Hematopoietic multipotent progenitor cell treated with erythropoietin and hydrocortisone succinate and interleukin-3 and kit ligand, for 15 days (in vitro differentiated cells): ENCODE results near the gene RAET1G.
A peak's percentile ranks its signal among the peaks of the same experiment; 100 is the strongest.
"Not testable (repeated sequence)": the region's sequence is repeated elsewhere in the genome, so short reads cannot be mapped to it uniquely, and the experiment has no call there.

Experiments used
- DNase-seq: peaks from one replicate; pipeline ENCODE4 v3.0.0-alpha.2; 2015; ENCODE audit warnings: low spot score

The RAET1G gene

DNA sequence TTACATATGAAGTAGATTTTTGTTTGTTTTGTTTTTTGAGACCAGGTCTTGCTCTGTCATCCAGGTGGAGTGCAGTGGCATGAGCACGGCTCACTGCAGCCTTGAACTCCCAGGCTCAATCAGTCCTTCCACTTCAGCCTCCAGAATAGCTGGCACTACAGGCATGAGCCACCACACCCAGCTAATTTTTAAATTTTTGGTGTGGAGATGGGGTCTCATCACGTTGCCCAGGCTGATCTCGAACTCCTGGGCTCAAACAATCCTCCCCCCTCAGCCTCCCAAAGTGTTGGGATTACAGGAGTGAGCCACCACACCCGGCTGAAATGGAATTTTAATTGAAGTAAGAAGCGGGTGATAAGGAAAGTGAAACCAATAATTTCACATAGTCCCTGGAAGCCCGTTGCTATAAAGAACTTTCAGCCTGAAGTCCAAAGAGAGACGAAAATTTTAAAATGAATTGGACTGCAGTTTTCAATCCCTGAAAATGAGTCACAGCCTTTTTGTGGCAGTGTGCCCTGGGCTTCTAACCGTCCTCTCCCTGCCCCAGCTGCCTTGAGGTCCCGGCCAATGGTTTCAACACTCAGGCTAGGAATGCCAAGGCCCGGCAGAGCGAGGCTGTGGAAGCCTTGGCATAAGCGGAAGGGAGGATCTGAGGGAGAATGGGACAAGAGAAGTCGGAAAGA is 25.8 kb downstream of the RAET1G start:
- no peak for DNase-seq

DNA sequence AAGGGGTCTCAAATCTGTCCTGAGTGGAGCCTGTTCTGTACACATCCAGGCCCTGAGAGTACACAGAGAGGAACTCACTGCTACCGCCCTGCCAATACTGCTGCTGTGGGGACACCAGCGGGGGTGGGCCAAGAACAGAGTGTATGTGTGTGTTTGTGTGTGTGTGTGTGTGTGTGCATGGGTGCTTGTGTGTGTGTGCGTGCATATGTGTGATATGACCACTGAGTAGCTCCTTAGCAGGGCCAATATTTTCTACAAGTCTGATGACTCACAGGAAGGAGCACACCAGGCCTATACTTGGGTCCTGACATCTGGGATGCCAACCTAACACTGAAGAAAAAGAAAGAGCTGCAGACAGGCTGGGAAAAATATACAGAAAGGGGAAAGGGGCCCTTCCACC is 26.4 kb downstream of the RAET1G start:
- DNase-seq = no peak

DNA sequence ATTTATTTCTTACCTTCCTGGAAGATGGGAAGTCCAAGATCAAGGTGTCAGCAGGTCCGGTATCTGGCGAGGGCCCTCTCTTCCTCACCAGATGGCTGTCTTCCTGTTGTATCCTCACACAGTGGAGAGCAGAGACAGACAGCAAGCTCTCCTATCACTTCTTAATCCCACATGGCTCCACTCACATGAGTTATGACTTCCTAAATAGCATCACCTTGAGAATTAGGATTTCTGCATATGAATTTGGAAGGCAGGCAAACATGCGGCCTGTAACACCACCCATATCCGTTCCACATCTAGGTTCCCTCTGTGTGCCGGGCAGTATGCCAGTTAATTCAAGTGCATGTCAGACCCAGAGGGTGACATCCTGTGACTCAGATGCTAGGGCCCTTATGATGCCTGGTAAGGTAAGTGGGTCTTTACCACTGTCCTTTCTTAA is 27.1 kb downstream of the RAET1G start:
- peak; percentile 49 for DNase-seq

DNA sequence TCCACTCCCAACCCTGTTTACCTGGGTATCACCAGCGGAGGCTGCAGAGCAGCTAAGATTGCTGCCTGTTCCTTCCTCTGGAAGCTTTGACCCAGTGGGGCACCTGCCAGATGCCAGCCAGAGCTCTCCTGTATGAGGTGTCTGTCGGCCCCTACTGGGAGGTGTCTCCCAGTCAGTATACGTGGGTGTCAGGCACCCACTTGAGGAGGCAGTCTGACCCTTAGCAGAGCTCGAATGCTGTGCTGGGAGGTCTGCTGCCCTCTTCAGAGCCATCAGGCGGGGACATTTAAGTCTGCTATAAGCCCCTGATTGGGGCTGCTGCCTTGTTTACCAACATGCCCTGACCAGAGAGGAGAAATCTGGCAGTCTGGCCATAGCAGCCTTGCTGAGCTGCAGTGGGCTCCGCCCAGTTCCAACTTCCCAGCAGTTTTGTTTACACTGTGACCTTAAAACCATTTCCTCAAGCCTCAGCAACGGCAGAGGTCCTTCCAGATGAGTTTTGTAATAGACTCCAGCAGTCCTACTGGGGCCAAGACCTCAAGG is 27.8 kb downstream of the RAET1G start:
- no peak for DNase-seq

DNA sequence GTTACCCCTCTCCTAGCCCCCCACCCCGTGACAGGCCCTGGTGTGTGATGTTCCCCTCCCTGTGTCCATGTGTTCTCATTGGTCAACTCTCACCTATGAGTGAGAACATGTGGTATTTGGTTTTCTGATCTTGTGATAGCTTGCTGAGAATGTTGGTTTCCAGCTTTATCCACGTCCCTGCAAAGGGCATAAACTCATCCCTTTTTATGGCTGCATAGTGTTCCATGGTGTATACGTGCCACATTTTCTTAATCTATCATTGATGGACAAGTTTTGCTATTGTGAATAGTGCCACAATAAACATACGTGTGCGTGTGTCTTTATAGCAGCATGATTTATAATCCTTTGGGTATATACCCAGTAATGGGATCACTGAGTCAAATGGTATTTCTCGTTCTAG is 31.1 kb downstream of the RAET1G start:
- DNase-seq = not testable (repeated sequence)

DNA sequence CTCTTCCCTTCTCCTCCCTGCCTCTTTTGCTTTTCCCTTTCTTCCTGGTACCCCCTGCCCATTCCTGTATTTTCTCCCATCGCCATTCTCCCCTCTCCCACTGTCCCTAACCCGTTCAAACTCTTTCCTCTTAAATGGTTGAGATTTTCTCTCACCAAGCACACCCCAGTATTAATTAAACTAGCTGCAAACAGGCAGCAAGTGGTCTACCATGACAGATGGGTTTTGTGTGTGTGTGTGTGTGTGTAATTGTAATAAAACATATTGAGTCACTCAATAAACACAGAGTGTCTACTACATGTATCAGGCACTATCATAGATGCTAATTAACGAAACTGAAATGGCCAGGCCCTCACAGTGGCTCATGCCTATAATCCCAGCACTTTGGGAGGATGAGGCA is 31.7 kb downstream of the RAET1G start:
- DNase-seq = no peak

DNA sequence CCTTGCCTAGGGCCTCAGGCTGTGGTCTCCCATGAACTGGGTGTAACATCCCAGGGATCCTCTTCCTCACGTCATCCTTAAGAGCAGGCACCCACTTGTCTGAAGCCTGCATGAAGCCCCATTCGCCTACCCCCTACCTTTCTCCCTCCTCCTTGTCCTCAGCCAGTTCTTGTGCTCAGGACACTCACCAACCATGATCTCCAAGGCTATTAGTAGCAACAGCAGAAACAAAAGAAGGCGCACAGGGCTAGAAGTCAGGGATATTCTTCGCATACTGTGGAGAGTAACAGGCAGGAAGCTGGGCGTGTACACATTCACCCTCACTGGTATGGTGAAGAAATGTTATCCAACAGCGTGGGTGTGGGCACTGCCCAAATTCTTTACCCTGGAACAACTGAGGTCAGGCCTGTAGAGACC is 32.3 kb downstream of the RAET1G start:
- no peak for DNase-seq

DNA sequence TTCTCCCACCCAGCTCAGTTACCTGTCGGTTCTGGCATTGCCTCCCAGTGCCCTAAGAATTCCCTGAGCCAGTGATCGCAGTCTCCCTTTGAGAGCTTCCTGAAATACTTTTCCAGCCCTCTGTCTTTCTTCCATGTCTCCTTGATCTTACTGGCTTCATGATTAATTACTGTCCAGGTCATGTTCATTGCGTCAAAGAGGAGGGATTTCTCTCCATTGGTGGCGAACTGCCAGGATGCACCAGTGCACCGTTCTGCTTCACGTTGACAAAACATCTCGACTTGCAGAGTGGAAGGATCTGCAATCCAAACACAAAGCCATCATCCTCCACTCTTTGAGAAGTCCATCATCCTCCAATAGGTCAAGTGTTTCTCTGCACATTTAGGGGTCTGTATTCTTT is 33.6 kb downstream of the RAET1G start:
- no peak for DNase-seq

DNA sequence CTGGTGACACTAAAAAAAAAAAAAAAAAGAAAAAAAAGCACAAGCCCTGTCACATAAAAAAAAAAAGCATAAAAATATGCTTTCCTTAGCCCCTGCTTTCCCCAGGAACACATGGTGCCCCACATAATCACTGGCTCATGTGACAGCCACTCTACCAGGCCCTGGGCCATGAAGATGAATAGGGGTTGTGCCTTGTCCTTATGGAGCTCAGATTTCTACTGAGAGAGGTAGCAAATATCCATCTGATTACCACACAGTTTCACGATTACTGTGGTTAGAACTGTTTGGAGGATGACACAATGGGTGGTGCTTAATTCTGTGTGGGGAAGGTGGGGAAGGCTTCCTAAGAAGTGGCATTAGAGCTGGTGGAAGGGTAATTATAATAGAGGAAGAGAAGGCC is 34.3 kb downstream of the RAET1G start:
- no peak for DNase-seq

DNA sequence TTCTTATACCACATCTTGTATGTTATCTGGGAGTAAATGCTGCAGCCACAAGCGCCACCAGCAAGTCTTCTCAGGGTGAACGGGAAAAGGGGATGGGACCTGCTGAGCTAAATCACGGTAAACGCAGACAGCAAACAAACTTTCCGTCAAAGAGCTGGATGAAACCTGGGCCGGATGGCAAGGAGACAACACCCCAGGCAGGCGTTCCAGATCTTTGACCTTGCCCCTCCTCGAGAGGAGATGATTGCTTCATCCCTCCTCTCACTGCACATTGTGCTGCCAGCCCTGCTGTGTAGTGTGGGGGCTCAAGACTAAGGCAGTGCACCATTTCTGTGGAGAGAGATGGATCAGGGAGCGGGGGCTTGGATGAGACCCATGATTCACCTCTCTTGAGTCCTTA is 34.8 kb downstream of the RAET1G start:
- no peak for DNase-seq

DNA sequence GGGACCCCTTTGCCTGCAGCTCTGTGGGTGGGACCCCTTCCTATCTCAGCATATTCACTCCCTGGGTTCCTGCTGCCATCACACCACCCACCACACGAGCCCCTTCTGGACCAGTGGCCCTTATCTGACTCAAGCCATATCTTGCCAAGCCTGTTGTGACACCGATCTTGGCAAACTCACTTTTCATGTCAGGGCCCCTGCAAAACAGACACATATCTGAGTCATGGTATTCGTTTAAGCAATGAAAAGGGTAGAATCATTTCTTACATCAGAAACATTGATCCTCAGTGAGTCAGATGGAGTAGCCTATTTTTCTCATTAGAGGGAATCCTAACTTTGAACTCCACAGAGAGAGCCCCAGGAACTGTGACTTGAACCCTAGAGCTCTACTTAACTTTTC is 35.6 kb downstream of the RAET1G start:
- DNase-seq = peak; percentile 34

DNA sequence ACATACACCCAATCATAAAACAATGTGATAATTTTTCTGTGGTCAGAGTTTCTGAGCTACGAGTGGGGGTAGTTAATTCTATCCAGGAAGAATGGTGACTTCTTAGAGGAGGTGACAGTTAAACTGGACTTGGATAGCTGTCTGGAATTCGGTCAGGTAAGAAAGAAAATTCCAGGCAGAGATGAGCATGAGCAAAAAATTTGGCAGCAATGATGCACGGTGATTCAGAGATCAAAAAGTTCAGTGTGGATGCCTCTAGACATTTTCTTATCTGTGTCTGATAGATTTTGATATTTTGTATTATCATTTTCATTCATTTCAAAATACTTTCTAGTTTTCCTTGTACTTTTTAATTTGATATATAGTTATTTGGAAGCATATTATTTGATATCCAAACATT is 37.0 kb downstream of the RAET1G start:
- DNase-seq = no peak

DNA sequence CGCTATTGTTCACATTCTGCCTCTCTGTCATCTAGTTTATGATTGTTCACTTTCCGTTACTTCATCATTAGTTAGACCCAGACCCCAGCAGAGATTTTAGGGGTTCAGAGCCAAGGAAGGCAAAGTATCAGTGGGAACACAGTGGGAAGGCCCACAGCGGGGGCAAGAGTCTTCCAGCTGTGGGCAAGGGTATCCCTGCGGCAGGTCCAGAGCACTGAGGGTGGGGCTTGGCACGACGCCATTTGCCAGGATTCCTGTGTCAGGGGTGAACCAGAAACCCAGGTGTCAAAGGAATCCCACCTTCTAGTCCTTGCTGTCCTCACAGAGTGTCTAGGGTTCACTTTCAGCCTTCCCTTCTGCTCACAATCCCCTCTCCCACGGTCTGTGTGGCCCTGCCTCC is 38.3 kb downstream of the RAET1G start:
- DNase-seq = no peak

DNA sequence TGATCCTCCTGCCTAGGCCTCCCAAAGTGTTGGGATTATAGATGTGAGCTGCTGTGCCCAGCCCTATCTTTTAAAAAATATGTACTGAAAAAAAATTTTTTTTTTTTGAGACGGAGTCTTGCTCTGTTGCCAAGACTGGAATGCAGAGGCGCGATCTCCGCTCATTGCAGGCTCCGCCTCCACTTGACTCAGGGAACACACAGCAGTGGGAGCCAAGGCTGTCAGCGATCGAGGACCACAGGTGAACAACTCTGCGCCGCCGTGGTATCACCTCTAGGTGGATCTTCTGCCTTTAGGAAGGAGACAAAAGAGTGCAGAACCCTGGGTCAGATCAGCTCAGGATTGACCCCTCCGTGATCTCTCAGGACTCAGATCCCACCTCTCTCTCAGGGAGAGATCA is 38.7 kb downstream of the RAET1G start:
- DNase-seq = no peak

DNA sequence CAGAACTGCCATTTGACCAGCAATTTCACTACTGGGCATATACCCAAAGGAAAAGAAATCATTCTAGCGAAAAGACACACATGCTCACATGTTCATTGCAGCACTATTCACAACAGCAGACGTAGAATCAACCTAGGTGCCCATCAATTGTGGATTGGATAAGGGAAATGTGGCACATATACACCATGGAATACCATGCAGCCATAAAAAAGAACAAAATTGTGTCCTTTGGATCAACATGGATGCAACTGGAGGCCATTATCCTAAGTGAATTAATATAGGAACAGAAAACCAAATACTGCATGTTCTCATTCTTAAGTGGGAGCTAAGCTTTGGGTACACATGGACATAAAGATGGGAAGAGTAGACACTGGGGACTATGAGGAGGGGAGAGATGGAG is 41.1 kb downstream of the RAET1G start:
- DNase-seq = no peak

DNA sequence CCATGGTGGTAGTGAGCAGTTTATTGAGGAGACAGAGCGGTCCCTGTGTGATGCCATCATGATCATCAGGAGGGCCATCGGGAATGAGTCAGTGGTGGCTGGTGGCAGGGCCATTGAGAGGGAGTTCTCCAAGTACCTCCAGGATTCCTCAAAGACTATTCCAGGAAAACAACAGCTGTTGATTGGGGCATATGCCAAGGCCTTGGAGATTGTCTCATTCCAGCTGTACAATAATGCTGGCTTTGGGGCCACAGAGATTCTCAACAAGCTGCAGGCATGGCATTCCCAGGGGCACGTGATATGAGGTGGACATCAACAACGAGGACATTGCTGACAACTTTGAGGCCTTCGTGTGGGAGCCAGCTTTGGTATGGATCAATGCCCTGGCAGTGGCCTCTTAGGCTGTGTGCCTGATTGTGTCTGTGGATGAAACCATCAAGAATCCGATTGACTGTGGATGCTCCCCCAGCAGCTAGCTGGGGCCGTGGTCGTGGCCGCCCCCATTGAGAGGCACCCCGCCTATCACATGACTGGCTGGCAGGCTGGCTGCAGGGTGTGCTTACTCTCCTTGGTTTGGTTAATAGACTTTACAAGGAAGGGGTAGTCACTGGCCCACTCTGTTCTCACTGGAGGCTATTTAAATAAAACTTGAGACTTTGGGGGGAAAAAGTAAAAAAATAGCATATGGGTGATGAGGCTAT is 41.7 kb downstream of the RAET1G start:
- no peak for DNase-seq

DNA sequence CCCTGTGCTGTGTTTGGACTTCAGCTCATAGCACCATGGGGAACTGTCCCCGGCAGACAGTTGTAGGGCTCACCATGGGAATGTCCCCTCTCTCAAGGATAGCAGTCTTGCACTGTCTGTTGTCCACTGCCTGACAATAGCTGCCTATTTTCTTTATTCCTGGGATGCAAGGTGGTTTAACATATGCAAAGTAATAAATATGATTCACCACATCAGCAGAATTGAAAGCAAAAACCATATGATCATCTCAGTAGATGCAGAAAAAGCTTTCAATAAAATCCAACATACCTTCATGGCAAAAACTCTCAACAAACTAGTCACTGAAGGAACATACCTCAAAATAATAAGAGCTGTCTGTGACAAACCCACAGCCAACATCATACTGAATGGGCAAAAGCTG is 45.3 kb downstream of the RAET1G start:
- DNase-seq = no peak

DNA sequence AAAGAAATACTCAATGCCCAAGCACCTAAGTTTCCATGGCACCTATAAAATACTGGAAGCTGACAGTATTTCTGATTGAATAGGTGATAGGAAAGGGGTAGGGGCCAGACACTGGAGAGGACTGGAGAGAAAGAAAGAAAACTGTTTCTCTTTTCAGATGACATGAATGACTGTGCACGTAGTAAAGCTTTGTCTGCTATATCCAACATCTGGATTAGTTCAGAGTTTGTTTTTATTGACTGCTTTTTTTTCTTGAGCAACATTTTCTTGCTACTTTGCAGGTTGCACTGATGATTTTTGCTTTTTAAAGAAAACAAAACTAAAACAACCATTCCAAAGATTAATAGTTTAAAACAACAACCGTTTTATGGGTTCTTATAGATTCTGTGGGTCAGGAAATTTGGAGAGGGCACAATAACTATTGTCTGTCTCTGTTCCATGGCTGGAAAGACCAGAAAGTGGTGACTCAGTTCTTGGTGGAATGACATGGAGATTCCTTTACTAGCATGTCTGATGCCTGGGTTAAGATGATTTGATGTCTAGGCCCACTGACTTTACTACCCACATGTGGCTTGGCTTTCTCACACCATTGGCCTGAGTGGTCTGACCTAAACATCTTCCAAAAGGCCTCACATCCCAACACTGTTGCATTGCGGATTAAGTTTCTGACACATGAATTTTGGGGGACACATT is 46.5 kb downstream of the RAET1G start:
- DNase-seq = no peak

DNA sequence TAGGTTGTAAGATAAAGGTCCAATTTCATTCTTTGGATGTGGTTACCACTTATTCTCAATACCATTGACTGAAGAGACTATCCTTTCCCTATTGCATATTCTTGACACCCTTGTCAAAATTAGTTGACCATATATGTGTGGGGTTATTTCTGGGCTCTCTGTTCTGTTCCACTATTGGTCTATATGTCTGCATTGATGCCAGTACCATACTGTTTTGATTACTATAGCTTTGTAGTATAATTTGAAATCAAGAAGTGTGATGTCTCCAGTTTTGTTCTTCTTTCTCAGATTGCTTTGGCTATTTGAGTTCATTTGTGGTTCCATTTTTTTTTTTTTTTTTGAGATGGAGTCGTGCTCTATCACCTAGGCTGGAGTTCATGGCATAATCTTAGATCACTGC is 50.7 kb downstream of the RAET1G start:
- no peak for DNase-seq

DNA sequence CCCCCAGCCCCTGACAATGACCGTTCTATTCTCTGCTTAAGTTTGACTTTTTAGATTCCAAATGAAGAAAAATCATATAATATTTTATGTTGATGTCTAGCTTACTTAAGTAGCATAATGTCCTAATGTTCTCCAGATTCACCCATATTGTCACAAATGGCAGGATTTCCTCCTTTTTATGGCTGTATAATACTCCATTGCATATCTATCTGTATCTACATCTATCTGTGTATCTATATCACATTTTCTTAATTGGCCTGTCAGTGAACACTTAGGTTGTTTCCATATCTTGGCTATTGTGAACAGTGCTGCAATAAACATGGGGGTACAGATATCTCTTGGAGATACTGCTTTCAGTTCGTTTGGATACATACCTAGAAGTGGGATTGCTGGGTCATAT is 51.7 kb downstream of the RAET1G start:
- no peak for DNase-seq

DNA sequence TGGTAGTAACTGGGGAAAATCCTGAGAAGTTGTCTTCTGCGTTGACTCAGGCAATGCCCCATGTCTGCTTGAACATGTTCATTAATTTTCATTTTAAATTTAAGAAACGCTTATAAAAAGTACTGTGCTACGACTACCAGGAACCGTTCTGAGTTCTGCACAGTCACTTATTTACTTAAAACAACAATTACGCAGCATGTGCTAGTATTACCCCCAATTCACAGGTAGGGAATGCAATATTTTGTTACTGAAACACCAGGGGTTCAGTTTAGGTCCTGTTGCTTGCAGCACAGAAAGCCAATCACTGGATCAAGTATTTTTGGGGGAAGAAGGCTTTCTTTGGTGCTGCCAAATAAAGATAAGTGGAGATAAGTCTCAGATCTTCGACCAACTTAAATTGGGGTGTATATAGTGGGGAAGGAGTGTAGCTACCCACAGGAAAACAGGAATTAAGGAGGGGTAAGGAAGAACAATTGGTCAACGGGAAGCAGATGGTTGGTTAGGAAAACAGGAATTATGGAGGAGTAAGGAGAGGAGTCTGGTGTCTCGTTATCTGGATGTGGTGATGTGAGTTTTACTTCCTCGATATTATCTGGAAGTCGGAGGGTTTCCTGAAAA is 53.5 kb downstream of the RAET1G start:
- DNase-seq = no peak

DNA sequence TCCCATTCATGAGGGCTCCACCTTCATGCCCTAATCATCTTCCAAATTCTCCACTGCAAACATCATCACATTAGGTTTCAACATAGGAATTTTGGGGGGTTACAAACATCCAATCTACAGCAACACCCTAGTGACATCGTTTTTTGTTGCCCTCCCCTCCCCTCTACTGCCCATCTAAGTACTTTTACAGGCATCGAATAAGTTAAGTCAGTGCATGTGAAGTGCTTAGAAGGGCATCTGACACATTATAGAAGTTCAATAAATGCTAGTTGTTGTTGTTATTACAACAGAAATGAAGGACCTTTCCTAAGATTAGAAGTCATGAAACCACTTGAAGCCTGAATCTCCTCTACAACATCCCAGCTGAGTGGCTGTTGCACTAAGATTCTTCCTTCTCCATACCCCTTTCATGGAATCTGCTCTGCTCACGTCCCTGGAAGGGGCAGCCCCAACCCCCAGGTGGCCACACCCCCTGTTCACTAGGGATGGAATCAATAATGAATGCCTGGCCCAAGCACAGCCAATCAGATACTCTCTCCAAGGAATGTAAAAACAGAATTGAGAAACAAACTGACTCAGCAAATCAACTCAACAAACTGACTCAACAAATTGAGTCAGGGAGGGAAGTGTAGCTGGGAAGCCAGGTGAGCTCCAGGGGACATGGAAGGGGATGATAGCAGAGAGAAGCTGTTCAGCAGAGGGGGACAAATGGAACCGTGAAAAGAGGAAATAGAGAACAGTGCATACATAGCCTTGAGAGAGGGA is 54.9 kb downstream of the RAET1G start:
- peak; percentile 44 for DNase-seq
